Hepatocyte (in vitro differentiated cells): ENCODE data around the gene HIRIP3.
"Not testable (repeated sequence)": the region's sequence is repeated elsewhere in the genome, so short reads cannot be mapped to it uniquely, and the experiment has no call there.

ENCODE experiments used
- EZH2 ChIP-seq: fragments of 200-600 bp; sonication (generic); IDR thresholded peaks from 2 replicates; pipeline ENCODE4 v1.6.1; 2016; ENCODE audit warnings: antibody characterized with exemption, mild to moderate bottlenecking, borderline replicate concordance
- TF ChIP-seq, protein P1 (sequence below): fragments of 200-600 bp; sonication (generic); IDR thresholded peaks from 2 replicates; pipeline ENCODE4 v1.5.1; 2016; ENCODE audit warnings: antibody characterized with exemption, mild to moderate bottlenecking; ENCODE audit not compliant: poor library complexity

DNA sequence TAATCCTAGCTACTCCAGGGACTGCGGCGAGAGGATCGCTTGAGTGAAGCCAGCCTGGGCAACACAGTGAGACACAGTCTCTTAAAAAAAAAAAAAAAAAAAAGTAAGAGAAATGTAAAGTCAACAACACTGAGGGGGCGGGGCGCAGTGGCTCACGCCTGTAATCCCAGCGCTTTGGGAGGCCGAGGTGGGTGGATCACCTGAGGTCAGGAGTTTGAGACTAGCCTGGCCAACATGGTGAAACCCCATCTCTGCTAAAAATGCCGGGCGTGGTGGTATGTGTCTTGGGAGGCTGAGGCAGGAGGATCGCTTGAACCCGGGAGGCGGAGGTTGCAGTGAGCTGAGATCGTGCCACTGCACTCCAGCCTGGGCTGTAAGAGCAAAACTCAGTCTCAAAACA, 17.2 kb upstream of the HIRIP3 start:
- TF ChIP-seq, protein P1, sequence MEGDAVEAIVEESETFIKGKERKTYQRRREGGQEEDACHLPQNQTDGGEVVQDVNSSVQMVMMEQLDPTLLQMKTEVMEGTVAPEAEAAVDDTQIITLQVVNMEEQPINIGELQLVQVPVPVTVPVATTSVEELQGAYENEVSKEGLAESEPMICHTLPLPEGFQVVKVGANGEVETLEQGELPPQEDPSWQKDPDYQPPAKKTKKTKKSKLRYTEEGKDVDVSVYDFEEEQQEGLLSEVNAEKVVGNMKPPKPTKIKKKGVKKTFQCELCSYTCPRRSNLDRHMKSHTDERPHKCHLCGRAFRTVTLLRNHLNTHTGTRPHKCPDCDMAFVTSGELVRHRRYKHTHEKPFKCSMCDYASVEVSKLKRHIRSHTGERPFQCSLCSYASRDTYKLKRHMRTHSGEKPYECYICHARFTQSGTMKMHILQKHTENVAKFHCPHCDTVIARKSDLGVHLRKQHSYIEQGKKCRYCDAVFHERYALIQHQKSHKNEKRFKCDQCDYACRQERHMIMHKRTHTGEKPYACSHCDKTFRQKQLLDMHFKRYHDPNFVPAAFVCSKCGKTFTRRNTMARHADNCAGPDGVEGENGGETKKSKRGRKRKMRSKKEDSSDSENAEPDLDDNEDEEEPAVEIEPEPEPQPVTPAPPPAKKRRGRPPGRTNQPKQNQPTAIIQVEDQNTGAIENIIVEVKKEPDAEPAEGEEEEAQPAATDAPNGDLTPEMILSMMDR, result not testable (repeated sequence)
- not testable (repeated sequence) for TF ChIP-seq EZH2
